GM10248 (cell line): ENCODE data around the gene CIB4.

Experiments used
- CTCF ChIA-PET: fragments of 300-600 bp; sonication (Branson Sonifier 250); formaldehyde crosslinking; extraction: SDS; loops from one replicate; lab custom pipeline; 2021; ENCODE audit warnings: antibody characterized with exemption; lab: Yijun Ruan, JAX
- POLR2A ChIA-PET: fragments of 350-650 bp; sonication (Branson Sonifier 250); formaldehyde crosslinking; extraction: SDS; loops from one replicate; lab custom pipeline; 2020; ENCODE audit warnings: antibody characterized with exemption; lab: Yijun Ruan, JAX
- DNase-seq: peaks from one replicate; pipeline ENCODE4 v3.0.0; 2012; ENCODE audit errors: extremely low spot score
- TF ChIP-seq, protein P1 (sequence below): IDR thresholded peaks from 2 replicates; pipeline ENCODE4 v1.5.1; 2012; ENCODE audit warnings: mild to moderate bottlenecking, low read depth; ENCODE audit errors: extremely low read depth, missing control alignments, control extremely low read depth

The CIB4 gene

DNA sequence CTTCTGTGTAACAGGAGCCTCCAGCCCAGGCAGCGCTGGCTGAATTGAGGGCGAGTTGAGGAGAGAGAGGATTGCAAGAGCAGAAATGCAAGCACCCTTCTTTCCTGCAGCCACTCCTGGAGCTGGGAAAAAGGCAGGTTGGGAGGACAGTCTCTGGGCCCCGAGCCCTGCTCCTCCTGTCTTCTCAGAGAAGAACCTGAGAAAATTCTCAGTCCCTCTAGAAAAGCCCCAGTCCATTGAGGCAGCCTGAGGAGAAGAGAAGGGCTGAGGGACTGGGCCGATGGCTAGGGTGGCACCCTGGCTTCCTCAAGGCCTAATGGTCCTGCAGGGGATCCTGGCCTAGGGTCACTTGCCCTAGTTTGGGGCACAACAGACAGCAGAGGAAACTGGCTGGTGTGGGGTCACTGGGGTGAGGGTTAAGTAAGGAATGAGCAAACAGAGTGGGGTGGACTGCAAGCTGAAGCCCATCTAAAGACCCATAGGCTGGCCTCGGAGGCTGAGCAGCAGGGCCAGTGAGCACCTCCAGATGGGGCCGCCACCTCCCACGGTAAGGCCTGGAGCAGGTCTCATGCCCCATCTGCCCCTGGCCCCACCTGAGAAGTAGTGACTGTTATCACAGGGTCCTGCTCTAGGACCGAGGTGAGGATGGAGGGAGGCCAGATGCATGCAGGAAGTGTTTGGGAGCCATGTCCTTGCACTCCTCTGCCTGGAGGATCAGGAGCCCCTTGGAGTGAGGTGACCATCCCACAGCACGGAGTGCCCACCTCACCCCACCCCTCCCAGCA, 12.4 kb downstream of the CIB4 start:
- ChIA-PET CTCF (no interaction called here), POLR2A (no interaction called here)
- TF ChIP-seq, protein P1, sequence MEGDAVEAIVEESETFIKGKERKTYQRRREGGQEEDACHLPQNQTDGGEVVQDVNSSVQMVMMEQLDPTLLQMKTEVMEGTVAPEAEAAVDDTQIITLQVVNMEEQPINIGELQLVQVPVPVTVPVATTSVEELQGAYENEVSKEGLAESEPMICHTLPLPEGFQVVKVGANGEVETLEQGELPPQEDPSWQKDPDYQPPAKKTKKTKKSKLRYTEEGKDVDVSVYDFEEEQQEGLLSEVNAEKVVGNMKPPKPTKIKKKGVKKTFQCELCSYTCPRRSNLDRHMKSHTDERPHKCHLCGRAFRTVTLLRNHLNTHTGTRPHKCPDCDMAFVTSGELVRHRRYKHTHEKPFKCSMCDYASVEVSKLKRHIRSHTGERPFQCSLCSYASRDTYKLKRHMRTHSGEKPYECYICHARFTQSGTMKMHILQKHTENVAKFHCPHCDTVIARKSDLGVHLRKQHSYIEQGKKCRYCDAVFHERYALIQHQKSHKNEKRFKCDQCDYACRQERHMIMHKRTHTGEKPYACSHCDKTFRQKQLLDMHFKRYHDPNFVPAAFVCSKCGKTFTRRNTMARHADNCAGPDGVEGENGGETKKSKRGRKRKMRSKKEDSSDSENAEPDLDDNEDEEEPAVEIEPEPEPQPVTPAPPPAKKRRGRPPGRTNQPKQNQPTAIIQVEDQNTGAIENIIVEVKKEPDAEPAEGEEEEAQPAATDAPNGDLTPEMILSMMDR: no peak
- DNase-seq: no peak

DNA sequence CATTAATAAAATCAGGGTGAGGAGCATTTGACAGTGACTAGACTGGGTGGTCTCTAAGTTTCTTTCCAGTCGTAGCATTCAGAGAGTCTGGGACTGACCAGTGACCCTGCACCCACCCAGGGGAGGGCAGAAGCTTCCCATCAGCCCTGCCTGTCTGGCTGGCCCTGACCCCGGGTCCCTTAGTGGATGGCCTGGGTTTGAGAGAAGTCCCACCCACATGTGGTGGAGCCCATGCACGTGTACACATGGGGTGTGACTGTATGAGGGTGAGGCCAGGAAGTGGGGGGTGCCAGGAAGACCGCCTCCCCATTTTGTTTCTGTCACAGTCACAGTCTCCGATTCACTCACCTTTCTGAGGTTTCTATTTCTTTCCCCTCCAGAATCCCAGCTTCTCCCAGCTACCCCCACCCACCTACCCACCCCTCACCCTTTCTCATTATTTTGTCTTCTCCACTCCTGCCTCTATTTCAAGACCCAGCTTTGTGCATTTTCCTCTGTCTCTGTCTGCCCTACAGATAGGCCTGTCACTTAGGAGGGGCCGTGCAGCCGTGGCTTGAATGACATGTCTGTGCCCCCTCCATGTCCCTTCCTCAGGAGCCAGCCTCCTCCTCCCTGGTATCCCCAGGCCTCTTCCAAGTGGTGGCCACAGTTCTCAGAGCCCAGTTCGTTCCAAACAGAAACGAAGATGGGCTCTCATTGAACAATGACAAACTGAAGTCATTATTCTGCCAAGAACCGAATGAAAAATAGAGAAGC, 13.6 kb downstream of the CIB4 start:
- TF ChIP-seq, protein P1: no peak
- ChIA-PET CTCF (no interaction called here), POLR2A (no interaction called here)
- no peak for DNase-seq

DNA sequence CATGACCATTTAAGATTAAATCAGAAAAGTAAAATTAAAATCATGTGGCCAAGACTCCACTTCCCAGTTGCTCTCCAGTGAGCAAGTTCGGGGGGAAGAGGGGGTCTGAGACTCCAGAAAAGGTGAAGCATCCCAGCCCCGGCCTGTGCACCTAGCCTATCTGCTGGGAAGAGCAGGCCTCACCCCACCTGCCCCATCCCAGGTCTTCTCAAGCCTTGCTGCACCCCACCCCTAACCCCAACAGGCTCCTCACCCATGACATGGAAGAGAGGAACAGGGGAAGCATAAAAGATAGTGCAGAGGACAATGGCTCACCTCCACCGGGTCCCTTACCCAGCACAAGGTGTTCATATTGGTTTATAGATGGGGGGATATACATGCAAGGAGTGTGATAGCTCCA, 14.6 kb downstream of the CIB4 start:
- CTCF ChIA-PET: no interaction called here
- POLR2A ChIA-PET: no interaction called here
- DNase-seq: no peak
- TF ChIP-seq, protein P1: no peak

DNA sequence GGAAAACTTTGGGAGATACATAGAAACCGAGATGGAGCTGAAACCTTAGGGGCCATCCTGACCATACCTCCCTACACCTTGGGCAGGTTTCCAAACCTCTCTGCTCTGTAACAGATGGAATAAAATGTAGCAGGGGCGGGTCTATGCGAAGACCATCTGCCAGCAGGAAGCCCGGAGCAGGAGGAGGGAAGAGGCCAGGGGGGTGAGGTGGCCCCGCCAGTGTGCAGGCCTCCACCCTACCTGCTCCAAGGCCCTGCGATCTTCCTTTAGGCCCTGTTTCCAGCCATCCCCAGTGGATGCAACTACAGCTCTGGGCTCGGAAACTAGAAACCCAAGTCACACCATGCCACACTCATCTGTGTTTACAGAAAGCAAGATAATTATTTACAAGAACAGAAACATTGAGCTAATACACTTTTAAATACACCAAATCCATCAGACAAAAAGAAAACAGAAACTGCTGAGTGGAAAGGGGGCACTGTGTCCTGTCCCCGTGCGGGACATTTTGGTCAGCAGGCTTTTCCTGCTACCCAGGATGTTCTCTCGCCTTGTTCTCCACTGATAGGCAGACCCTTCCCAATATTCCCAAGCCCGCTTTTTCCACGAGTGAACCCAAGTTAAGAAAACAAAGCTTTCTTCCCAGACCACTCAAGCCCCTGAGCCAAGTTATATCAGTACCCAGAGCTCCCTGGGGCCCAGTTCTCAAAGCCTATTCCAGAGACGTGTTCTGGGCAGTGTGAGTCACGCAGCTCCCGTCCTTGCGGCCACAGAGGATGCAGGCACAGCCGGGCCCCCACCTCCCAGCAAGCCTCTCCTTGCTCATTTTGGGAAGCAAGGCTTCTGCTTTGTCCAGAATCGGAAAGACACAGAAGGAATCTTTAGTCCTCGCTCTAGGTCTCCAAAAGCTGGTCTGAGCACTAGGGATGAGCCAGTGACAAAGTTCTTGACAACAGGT, 17.3 kb downstream of the CIB4 start:
- POLR2A ChIA-PET: no interaction called here
- DNase-seq: no peak
- CTCF ChIA-PET: interaction anchor here (0.9 kb wide), 1 partner anchor 122 kb away, joined by 3 read pairs; no protein-coding TSS in a partner anchor
- TF ChIP-seq, protein P1: no peak

DNA sequence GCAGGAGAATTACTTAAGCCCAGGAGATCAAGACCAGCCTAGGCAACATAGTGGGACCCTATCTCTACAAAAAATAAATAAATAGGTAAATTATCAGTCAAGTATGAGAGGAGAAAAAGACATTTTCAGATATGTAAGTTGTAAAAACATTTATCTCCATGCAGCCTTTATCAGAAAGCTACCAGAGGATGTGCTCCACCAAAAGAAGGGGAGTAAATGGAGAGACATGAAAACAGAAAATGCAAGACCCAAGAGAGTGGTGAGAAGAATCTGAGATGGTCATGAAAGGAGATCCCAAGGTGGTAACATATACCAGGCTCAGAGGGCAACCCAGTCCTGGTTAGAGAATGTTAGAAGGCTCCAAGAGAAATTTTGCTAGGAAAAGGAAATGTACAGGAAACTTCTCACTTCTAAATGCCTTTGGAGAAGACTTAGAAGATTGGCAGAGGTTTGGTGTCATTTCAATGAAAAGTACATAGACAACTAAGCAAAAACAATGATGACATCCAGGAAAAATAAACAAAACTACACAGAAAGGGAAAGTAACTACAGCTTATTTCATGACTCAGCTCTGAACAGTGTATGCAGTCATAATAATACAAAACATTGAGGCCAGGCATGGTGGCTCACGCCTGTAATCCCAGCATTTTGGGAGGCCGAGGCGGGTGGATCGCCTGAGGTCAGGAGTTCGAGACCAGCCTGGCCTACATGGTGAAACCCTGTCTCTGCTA, 19.5 kb downstream of the CIB4 start:
- CTCF ChIA-PET: no interaction called here
- POLR2A ChIA-PET: no interaction called here
- TF ChIP-seq, protein P1: no peak
- DNase-seq: no peak
